A204.1 (cell line): ENCODE measurements around the gene SYT1.
"Not testable (repeated sequence)": the region's sequence is repeated elsewhere in the genome, so short reads cannot be mapped to it uniquely, and the experiment has no call there.

Experiments used
- FAIRE-seq: peaks from 2 replicates; lab custom pipeline; 2012; peaks lifted over from hg19 to GRCh38; lab: Jason Lieb, UNC

SYT1 gene

GRCh38 chr12:78968226-78968625 is 103.7 kb downstream of the SYT1 start:
- no peak for FAIRE-seq

GRCh38 chr12:78970041-78970440 is 105.5 kb downstream of the SYT1 start:
- no peak for FAIRE-seq

GRCh38 chr12:78977304-78977867 is 112.8 kb downstream of the SYT1 start:
- FAIRE-seq = no peak

- no peak for FAIRE-seq
Observed at GRCh38 chr12:78994168-78994791, 129.7 kb downstream of the SYT1 start.

- FAIRE-seq = no peak
Observed at GRCh38 chr12:79000501-79000900, 135.9 kb downstream of the SYT1 start.

DNA sequence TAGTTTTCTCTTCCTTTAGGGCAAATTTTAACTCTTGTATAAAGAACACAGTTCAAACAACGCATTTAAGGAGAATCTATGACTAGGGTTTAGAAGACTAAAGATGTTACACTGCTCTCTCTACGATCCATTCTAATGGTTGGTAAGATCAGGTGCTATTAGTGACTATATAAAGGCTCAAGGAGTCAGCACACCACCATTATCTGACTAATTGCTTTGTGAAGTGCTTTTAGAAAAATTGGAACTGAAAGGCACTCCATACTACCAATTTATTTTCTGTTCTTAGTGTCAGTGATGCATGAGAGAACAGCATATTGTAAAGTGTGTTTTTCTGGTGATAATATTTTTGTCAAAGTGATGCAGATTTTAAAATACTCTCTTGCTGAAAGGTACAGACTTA is 136.8 kb downstream of the SYT1 start:
- FAIRE-seq = no peak

DNA sequence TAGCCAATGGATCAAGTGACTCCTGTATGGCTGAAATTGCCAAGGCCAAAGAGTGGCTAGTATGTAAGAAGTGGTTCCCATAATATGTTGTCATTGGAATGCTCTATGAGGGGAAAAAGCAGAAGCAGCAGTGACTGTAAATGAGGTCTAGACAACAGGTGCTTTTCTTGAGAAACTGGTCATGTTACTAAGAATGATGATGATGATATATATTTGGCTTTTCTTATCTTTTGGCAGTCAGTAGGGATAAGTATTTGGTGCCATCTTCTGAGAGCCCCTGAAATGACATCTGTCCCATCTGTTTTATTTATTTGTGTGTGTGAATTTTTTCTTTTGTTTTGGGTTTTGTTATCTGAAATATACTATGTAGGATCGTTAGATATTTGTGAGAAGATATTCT is 141.7 kb downstream of the SYT1 start:
- no peak for FAIRE-seq

GRCh38 chr12:79008591-79008990 is 144.0 kb downstream of the SYT1 start:
- no peak for FAIRE-seq

DNA sequence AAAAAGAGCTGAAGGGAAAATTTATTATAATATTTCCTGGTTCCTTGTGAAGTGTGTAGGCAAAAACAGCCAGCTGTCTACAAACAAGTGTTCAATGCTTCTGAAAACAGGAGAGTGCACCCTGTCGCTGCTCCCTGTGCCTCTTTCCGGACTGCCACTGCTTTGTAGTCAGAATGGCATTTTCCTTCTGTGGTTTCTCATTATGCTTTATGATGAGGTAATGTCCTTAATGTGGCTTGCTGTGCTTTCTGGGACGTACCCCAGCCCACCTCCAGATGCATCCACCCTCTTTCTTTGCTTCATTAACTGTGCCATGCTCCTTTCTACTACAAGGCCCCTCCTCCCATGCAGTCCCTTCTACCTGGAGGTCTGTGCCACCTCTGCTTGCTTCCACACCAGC is 148.1 kb downstream of the SYT1 start:
- FAIRE-seq = no peak

DNA sequence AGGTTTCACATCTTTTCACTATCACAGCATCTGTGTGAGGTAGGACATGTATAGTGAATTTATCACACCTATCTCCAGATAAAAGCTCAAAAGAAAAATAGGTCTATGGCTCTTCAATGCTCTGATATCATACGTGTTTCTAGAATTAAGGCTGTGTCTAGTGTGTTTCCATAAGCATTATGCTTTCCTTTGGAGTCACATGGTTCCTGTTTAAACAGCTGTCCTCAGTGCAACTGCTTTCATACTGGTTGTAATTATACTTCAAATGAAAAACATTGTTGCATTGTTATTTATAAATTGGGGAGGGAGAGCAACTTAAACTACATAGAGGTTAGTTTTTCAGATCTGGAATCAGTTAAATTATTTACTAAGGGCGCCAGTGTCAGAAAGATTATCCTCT is 151.6 kb downstream of the SYT1 start:
- no peak for FAIRE-seq

GRCh38 chr12:79019672-79020071 is 155.1 kb downstream of the SYT1 start:
- no peak for FAIRE-seq

DNA sequence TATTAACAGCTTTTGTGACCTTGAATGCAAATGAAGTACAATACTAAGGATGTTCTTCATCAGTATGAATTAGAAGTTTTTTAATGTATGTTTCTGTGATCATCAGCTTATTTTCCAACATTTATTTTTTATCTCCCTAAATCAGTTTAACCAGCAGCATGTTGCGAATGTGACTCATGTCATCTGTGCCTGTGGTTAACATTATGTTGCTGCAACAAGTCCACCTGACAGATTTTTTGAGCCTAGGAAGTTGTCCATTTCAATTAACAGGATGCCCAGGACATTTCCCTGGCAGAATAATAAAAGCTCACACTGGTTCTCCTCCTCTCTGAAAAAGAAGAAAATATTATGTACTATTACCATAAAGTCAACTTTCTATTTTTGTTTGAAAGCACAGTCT is 155.5 kb downstream of the SYT1 start:
- FAIRE-seq = no peak

- no peak for FAIRE-seq
Observed at GRCh38 chr12:79021021-79021420, 156.4 kb downstream of the SYT1 start.

- no peak for FAIRE-seq
Observed at GRCh38 chr12:79023261-79023660, 158.7 kb downstream of the SYT1 start.

- FAIRE-seq = no peak
Observed at GRCh38 chr12:79023784-79024183, 159.2 kb downstream of the SYT1 start.

- no peak for FAIRE-seq
Observed at GRCh38 chr12:79033788-79034187, 169.2 kb downstream of the SYT1 start.

GRCh38 chr12:79044748-79045147 is 180.2 kb downstream of the SYT1 start:
- not testable (repeated sequence) for FAIRE-seq

DNA sequence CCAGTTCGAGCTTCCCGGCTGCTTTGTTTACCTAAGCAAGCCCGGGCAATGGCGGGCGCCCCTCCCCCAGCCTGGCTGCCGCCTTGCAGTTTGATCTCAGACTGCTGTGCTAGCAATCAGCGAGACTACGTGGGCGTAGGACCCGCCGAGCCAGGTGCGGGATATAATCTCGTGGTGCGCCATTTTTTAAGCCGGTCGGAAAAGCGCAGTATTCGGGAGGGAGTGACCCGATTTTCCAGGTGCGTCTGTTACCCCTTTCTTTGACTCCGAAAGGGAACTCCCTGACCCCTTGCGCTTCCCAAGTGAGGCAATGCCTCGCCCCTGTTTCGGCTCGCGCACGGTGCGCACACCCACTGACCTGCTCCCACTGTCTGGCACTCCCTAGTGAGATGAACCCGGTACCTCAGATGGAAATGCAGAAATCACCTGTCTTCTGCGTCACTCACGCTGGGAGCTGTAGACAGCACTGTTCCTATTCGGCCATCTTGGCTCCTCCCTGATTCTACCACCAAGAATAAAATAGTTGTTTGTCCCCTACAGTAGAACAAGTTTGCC is 180.7 kb downstream of the SYT1 start:
- FAIRE-seq = not testable (repeated sequence)

DNA sequence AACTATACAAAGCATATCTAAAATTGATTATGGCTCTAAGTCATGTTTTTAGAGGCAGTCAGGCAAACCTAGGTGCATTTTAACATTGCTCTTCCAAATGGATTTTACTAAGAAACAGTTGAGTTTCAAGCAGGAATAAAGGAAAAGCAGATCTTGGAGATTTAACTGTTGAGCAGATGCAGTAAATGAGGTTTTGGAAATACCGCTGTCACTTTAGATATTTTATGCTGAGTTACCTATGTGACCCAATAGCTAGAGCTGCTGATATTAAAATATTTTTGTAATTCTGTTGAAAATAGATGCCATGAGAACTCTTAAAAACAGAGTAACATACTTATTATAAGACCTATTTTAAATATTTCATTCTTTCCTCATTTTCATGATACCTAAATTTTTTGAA is 181.4 kb downstream of the SYT1 start:
- no peak for FAIRE-seq

GRCh38 chr12:79048962-79049361 is 184.4 kb downstream of the SYT1 start:
- no peak for FAIRE-seq

DNA sequence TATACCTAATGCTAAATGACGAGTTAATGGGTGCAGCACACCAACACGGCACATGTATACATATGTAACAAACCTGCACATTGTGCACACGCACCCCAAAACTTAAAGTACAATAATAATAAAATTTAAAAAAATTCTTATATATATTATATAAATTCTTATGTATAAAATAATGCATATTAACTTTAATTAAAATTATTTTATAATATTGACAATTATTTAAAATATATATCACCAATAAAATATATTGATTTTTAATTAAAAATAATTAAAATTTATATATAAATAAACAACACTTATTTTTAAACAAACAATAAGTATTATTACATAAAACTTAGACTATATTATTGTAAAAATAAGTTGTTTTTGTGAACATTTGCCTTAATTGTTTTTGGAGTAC is 188.8 kb downstream of the SYT1 start:
- FAIRE-seq = peak; percentile 97

DNA sequence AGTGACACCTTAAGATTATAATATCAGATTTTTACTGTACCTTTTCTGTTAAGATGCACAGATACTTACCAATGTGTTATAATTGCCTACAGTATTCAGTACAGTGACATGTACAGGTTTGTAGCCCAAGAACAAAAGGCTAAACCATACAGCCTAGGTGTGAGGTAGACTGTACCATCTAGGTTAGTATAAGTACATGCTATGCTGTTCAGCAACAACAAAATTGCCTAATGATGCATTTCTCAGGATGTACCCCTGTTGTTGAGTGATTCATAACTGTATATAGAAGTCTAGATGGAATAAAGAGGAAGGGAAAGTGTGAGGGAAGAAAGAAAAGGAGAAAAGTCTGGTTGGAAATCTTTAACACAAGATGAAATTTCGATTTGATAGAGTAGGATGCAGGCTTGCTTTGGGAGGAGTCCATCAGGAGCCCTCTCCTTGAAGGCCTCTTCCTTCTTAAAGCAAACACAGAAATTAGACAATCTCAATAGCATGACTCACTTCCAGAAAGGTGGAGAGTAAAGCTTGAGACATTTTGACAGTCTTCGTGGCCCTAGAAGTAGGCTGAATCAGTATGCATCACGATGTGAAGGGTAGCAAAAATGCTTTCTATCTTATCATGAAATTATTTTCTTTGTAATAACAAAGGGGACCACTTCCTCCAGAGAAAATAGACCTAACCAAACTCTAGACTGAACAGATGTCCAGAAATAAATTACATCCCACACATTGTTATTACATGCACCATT is 191.5 kb downstream of the SYT1 start:
- no peak for FAIRE-seq

- FAIRE-seq = no peak
Observed at GRCh38 chr12:79056775-79057174, 192.2 kb downstream of the SYT1 start.

GRCh38 chr12:79057540-79057939 is 193.0 kb downstream of the SYT1 start:
- no peak for FAIRE-seq
